Smooth muscle cell of the brain vasculature (primary cell): ENCODE results near the gene BEST3.
A peak's percentile ranks its signal among the peaks of the same experiment; 100 is the strongest.
"Not testable (repeated sequence)": the region's sequence is repeated elsewhere in the genome, so short reads cannot be mapped to it uniquely, and the experiment has no call there.

ENCODE experiments used
- DNase-seq: peaks from one replicate; pipeline ENCODE4 v3.0.0-alpha.2; 2012; ENCODE audit warnings: low read depth, low spot score

Gene BEST3

GRCh38 chr12:69688021-69688420, 11.1 kb downstream of the BEST3 start:
- no peak for DNase-seq

DNA sequence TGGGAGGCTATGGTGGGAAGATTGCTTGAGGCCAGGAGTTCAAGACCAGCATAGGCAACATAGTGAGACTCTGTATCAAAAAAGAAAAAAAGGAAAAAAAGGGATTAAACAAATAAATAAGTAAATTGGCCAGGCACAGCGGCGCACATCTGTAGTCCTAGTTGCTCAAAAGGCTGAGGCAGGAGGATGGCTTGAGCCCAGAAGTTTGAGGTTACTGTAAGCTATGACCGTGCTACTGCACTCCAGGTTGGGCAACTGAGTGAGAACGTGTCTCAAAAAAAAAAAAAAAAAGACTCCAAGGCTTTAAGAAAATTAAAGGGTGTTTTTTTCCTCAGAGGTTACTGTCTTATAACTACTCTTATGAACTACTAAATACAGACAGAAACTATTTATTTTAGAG, 11.7 kb downstream of the BEST3 start:
- no peak for DNase-seq

DNA sequence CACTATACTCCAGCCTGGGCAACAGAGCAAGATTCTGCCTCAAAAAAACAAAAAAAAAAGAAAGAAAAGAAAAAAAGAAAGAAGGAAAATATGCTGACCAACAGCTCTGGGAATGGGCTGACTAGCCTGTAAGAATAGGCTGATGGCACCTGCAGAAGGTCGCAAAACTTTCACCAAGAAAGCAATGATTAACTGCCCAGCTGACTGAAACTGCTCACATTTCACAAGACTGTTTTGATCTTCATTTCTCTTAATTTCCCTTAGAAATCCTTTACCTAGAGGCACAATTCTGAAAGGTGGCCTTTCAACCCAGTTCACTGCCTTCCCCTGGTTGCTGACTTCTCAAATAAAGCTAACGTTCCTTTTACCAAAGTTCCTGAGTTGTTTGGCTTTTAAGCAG, 12.4 kb downstream of the BEST3 start:
- no peak for DNase-seq

- DNase-seq = peak; percentile 32
Observed at GRCh38 chr12:69685810-69686209, 13.3 kb downstream of the BEST3 start.

DNA sequence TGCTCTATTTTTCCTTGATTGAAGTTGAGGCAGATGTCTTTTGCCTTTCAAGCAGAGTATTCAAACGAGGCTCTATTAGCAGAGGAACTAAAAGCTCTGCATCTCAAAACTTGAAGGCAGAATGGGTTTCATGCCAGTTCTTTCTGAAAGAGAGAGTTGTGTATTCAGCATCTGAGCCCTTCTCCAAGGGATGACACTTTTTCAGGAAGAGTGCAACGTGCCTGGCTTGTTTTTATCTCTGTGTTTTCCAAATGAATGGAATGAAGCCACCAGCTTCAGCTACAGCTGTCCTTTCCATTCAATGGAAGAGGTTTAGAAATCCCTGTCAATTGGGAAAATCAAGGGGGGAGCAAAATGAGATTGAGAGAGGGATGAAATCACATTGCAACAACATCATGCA, 14.6 kb downstream of the BEST3 start:
- DNase-seq = no peak

GRCh38 chr12:69682110-69682755, 16.9 kb downstream of the BEST3 start:
- DNase-seq = no peak

DNA sequence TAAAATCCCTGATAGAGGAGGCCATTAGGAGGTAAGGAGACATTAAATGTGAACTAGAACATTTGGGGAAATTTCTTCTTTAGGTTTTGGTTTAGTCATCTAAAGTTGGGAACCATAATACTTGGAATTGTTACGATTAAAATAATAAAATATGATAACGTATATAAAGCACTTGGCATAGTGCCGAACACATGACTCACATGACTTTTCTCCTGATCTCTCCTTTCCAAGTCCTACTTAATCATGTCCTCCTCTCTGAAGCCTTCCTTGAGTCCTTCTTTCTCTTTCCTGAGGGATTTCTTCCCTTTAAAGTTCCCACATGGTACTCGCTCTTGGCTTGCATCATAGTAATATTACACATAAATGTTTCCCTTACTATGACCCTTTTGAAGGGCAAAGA, 20.0 kb downstream of the BEST3 start:
- no peak for DNase-seq

DNA sequence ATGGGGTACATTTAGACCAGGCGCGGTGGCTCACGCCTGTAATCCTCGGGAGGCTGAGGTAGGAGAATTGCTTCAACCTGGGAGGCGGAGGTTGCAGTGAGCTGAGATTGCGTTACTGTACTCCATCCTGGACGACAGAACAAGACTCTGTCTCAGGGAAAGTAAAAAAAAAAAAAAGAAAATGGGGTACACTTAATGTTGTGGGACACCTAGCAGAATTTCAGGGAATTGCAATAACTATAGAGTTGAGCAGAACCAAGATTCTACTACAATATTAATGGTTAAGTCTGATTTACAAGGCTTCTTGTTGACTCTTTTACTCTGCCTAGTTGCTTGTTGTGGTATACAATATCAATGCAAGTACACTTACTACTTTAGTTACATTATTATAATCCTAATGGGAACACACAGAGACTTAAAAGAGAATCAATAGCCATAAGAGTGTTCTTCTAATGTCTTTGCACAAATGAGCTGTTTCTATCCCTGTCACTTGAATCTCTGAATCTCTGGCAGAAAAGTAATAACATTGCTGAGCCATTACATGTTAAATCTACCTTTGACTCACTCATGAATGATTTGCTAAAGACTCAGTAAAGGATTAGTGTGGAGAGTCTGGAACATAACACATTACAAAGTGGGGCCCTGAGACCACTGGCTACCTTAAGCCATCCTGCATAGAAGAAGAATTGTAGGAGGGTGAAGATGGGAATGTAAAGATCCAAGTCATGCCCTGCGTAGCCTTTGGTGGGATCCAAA, 22.7 kb downstream of the BEST3 start:
- DNase-seq = no peak

DNA sequence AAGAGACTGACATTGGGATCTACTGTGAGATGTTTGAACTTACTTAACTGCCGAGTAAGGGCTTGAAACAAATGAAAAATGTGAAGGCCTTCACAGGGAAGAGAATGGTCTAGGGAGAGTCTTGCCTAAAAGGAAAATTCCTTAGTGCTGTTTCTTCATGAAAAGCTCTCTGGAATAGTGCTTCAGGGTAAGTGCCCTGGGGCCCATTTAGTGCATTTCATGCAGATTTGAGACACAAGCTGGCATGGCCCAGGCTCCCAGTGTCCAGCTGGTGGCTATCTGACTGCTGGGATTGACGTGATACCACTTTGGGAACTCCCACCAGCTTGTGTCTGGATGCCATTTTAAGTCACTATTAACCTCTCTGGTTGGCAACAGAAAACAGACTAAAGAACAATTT, 26.9 kb downstream of the BEST3 start:
- no peak for DNase-seq

- no peak for DNase-seq
Observed at GRCh38 chr12:69671597-69671996, 27.5 kb downstream of the BEST3 start.

DNA sequence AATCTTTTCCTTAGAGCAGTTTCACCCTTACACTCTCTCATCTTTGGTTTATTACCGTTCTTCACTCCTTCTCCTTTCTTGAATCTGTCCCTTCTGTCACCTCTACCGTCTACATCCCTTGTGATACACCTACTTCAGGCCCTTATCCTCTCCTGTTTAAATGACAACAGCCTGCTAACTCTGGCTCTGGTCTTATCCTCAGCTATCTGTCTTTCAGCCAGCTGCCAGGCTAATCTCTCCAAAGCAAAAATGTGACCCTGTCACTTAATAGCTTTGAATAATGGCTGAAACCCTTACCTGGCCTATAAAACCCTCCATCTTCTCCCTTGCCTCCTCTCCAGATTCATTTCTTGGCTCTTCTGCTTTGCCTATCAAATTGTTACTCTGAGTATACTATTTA, 32.3 kb downstream of the BEST3 start:
- no peak for DNase-seq

GRCh38 chr12:69664930-69665377, 34.1 kb downstream of the BEST3 start:
- not testable (repeated sequence) for DNase-seq

DNA sequence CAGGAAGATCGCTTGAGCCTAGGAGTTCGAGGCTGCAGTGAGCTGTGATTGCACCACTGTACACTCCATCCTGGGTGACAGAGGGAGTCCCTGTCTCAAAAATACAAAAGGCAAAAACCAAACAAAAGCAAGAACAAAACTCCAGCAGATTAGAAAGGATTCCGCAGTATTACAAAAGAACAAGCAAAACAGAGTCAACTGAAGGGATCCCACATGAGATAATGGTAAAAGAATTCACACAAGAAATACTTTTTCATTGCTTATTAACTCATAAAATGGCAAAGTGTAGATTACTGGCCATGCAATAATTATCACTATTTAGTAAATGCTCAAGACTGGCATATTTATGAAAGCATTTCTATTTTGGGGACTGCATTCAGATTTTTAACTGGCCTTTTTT, 35.4 kb downstream of the BEST3 start:
- DNase-seq = no peak

- no peak for DNase-seq
Observed at GRCh38 chr12:69662764-69663163, 36.3 kb downstream of the BEST3 start.

GRCh38 chr12:69661386-69661785, 37.7 kb downstream of the BEST3 start:
- no peak for DNase-seq

- DNase-seq = no peak
Observed at GRCh38 chr12:69660164-69660863, 38.8 kb downstream of the BEST3 start.

DNA sequence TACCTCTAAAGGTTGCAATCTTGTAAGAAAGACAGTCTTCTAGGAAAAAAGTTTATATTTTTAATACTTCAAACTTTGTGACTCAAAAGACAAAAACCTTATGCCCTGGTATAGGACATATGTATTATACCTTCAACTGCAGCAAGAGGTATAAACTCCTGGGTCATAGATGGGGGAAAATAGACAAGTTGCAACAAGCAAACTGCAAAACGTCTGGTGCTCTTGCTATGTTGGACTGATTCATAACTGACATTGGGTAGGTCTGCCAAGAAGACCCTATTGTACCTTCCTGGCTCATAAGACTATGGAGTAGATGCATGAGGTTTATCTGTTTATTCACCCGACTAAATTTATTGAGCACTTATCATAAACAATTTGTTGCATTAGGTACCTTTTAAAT, 40.9 kb downstream of the BEST3 start:
- DNase-seq = no peak

DNA sequence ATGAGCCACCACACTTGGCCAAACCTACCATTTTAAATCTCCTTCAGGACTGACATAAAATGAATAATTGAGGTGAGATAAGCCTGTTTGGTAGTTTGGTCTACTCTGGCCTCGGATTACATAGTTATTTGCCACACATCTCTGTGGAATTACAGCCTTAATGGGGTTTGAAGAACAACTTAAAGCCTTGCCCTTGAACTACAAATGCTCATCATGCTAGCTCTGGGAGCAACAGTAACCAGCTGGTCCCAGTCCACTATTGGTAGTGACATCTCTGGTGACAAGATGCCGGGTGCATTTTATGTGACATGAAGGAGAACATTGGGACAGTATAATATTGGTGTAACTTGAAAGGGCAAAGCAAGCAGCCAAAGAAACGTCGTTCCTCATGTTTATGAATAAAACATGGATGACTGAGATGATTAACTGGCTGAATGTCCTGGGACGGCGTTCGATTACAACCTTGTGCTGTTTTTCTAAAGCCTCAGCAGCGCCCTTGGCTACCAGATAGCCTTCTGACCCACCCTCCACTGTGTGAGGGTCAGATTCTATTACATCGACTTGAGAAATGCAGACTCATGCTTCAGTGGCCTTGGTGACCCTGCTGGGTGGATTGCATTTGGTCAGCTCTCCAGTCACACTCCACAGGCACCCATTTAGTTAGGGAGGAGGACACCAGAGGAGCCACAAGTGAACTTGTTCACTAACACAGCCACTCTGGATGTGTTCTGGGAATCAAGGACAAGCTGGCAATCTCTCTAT, 41.5 kb downstream of the BEST3 start:
- DNase-seq = no peak

DNA sequence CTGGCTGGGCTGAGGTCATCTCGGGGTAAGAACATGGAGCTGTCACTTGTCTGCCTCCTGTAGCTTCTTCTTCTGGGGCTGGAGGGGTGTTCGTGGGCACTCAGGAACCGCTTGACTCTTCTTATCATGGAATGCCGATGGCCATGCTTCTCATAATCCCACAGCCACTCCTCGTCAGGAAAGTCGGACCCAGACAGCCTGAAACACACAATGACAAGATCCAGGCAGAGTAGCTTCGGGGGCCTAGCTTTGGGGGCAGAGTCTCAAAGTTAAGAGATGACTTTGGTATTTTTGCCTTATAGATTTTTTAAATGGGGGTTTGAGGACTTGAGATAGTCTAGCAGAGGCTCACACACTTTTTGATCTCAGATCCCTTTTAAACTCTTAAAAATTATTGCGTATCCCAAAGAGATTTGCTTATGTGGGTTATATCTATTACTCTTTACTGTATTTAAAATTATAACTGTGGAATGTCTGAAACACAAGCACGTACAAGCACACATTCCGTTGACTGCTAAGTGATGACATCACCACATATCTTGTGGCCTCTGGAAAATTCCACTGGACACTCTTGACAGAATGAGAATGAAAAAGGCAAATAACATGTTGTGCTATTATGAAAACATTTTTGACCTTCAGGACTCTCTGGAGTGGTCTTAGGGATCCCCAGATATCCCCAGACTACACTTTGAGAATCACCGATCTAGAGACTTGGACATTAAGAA, 43.3 kb downstream of the BEST3 start:
- peak; percentile 18 for DNase-seq

- no peak for DNase-seq
Observed at GRCh38 chr12:69653703-69654102, 45.4 kb downstream of the BEST3 start.

DNA sequence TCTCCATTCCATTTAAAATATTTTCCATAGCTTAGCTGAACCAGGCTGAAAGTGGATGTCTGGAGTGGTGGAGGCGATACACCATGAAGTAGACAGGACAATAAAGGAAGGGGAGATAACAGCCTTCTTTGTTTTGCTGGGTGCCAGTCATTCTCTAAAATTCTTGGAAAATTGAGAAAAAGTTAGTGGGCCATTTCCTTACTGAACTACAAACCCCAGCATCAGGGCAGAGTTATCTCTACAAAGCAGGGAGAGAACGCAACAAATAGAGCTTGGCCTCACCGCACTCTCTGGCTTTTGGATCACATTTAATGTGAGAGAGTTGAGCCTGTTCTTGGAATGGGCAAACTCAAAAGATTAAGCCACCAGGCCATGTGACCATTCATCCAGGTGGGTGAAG, 47.2 kb downstream of the BEST3 start:
- DNase-seq = no peak
